AML-193 (cell line): ENCODE results near the gene PRKACB.
"Not testable (repeated sequence)": the region's sequence is repeated elsewhere in the genome, so short reads cannot be mapped to it uniquely, and the experiment has no call there.

Source experiments
- DNase-seq, 2 experiments: peaks; one replicate each; lab custom pipeline; 2025; lab: John Stamatoyannopoulos, UW

PRKACB gene

DNA sequence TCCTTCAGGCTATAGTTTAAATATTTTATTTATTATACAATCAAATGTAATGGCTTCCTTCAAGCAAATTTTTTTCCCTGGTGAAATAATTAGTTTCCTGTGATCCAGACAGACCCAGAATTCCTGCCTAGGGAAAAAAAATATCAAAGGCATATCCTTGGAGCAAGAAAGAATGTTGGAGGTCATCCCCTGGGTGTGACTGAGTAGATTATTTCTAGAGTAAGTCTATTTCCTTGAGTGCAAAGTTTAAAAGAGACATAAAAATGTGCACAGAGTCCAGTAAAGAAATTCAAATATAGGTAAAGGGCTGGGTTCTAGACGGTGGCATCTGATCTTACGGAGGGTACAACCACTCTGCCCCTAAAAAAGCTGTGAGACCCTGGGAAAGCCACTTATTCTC is 125.2 kb downstream of the PRKACB start:
- no peak for DNase-seq

DNA sequence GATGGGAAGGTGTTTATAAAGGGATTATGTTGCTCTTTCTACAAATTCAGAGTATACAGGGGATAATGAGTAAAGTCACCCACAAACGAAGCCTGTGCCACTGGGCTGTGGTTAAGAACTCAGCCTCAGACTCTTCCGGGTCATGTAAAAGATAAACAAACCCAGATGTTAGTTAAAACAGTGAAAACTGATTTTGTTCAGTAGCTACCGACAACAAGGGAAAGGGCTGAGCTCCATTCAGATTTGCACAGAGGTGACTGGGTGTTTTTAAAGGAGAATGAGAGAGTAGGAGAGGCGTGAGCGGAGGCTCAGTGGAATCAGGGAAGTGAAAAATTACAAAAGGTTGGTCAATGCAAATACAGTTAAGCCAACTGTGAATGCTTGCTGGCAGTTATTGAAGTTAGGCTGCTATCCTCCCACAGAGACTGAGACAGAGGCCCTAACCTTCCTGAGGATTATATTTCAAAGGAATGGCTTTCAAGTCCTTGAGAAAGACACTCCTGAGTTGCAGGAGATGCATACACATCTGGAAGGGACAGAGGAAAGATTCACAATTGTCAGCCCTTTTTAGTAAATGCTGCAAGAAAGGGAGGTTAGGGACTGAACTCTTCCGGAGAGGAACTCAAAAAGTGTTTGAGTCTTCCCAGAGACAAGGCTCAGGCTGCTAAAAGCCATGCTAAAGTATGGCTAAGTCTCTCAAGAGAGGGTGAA is 127.5 kb downstream of the PRKACB start:
- DNase-seq: no peak

DNA sequence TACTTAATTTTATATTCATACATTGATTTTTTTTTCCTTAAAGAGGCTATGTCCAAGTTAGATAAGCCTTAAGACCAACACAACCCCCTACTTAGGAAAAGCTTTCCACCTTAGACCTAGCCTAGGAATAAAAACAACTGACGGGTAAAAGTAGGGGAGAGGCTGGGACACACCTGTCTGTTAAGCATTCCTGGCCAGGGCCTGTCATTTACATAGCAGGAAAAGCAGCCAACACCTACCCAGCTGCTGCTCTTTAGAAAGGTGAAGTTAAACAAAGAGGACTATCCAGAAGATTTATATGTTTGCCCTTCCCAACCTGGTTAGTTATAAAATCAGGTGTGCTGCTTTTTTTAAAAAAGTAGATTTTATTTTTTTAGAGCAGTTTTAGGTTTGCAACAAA is 128.3 kb downstream of the PRKACB start:
- DNase-seq: no peak

DNA sequence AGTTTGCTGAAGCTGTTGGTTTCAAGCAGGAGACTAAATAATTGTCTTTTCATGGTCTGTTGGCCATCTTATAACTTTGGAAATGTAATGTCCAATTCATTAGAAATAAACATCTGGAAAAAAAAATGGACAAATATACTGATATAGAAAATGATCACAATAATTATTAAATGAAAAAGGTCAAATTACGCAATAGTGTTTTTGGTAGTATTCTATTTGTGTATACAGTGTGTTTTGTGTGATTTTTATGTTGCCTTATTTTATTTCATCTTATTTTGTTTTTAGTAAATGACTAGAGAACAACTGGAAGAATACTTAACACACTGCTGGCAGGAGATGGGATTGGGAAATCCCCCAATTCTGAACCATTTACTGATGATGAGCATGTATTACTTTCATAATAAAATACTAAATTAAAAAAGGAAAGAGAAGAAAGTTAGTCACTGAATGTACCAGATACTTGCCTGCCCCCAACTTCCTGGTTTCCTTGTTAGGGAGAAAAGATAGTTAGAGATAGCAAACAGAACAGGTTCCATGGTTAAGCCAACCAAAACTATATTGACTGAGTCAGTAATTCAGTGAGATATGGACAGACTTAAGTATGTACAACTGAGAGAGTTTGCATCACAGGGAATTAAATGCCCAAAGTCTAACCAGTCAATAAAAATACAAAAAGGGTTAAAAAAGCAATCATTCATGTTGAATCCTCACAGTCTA is 133.4 kb downstream of the PRKACB start:
- DNase-seq: no peak

DNA sequence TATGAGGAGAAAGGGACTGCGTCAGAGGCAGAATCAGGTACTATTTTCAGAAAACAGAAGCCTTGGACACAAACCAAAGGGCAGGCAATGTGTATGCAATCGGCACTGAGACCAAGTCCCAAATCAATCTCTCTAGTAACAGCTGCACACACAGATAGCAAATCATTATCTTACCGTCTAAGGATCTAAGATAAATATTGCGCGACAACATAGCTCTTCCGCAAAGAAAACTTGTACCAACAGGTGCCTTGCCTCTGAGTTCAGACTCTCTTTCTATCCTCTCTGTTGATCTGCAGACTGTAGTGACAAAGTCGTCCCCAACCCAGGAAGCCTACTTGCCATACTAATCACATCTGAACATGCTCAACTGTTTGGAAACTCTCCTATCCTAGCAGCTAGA is 134.8 kb downstream of the PRKACB start:
- DNase-seq: no peak

DNA sequence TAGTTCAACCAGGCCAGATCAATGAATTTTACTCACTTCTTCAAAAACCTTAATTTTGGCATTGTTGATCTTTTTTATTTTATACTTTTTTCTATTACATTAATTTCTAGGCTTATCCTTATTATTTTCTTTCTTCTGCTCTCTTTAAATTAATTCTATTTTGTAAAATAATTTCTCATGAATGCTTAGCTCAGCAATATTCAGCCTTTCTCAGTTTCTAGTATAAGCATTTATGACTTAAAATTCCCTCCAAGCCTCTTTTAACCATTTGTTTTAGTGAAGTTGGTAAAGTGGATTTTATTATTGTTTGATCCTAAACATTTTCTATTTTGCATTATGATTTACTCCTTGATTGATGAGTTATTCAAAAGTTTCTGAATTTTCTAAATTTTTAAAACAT is 136.8 kb downstream of the PRKACB start:
- no peak for DNase-seq

DNA sequence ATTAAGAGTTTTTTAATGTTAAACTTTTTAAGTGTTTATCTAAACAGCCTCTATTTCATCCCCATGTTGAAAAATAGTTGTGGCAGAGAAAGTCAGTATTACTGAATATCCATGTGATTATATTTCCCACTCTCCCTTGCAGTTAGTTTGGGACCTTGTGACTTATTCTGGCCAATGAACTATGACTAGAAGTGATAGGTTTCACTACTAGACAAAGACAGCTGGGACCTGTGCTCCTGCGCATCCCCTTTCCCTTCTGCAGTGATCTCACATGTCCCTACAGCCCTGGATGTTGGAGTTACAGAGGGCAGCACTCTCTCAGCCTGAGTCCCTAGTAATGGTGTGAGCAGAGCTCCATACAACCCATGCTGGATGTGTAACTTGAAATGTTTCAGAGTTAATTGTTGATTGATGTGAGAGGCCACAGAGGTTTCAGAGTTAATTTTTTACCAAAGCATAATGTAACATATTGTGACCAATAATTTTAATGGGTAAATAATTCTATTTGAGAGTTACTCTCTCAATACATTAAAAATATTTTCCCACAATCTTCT is 138.8 kb downstream of the PRKACB start:
- no peak for DNase-seq

DNA sequence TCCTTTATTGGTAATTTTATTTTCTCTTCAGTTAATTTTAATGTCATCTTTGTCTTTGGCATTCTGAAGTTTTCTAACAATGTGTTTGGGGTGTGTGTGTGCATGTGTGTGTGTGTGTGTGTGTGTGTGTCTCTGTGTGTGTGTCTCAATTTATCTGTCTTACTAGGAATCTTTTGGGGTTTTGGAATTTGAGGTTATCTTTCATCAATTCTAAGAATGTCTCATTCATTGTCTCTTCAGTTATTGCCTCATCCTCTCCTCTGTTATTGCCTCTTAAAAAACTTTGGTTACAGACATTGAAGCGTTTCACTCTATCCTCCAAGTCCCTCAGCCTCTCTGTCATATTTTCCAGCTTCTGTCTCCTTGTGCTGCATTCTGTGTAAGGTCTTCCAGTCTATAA is 139.3 kb downstream of the PRKACB start:
- no peak for DNase-seq

DNA sequence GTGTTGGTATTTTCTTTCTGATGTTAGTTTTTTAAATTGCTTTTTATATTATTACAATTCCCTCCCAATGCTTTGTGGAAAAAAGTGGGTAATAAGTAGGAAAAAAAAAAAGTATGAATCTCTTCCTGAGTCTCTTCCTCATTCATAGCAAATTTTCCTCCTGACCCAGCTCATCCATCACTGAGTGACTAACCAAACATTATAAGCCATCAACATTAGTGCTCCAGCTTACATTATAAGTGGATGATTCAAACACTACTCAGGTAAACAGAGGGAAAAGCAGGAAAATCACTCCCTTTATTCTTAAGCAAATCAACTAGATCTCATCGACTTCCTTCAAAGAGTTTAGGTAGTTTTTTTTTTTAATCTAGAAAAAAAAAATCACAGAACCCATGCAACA is 142.0 kb downstream of the PRKACB start:
- no peak for DNase-seq

DNA sequence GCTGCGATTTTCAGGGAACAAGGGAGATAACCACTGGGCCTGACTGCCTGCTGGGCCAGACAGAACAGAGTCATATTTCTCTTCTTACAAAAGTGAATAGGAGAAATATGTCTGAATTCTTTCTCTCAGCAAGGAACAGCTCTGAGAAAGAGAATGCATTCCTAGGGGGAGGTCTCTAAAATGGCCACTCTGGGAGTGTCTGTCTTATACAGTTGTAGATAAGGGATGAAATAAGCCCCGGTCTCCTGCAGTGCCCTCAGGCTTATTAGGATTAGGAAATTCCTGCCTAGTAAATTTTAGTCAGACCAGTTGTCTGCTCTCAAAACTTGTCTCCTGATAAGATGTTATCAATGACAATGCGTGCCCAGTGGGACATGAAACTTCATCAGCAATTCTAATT is 143.3 kb downstream of the PRKACB start:
- not testable (repeated sequence) for DNase-seq
